Ecto neural progenitor cell (in vitro differentiated cells): Measurements from ENCODE around the gene GBX1.

Experiments
- DNase-seq: peaks from one replicate; pipeline ENCODE4 v3.0.0-alpha.2; 2018; ENCODE audit warnings: low spot score

The GBX1 gene

GRCh38 chr7:151114151-151115090 lies 53.1 kb downstream of the GBX1 start:
- DNase-seq, result peak; percentile 74

- no peak for DNase-seq
Observed at GRCh38 chr7:151113344-151114150, 53.9 kb downstream of the GBX1 start.

- peak; percentile 83 for DNase-seq
Observed at GRCh38 chr7:151110941-151111645, 56.4 kb downstream of the GBX1 start.

GRCh38 chr7:151110236-151110940 lies 57.1 kb downstream of the GBX1 start:
- no peak for DNase-seq

- no peak for DNase-seq
Observed at GRCh38 chr7:151109094-151110048, 58.1 kb downstream of the GBX1 start.

GRCh38 chr7:151107882-151108281 lies 59.6 kb downstream of the GBX1 start:
- DNase-seq, result no peak

- no peak for DNase-seq
Observed at GRCh38 chr7:151104411-151105235, 62.9 kb downstream of the GBX1 start.

- no peak for DNase-seq
Observed at GRCh38 chr7:151103973-151104372, 63.5 kb downstream of the GBX1 start.

GRCh38 chr7:151102991-151103390 lies 64.5 kb downstream of the GBX1 start:
- no peak for DNase-seq

- no peak for DNase-seq
Observed at GRCh38 chr7:151101621-151102396, 65.7 kb downstream of the GBX1 start.

GRCh38 chr7:151100921-151101320 lies 66.6 kb downstream of the GBX1 start:
- DNase-seq, result no peak

GRCh38 chr7:151099486-151100211 lies 67.8 kb downstream of the GBX1 start:
- DNase-seq, result no peak
